SK-N-DZ (cell line): ENCODE data around the gene TP73.

Source experiments
- DNase-seq: peaks from one replicate; pipeline ENCODE4 v3.0.0-alpha.2; 2015; ENCODE audit warnings: low spot score

TP73 gene

DNA sequence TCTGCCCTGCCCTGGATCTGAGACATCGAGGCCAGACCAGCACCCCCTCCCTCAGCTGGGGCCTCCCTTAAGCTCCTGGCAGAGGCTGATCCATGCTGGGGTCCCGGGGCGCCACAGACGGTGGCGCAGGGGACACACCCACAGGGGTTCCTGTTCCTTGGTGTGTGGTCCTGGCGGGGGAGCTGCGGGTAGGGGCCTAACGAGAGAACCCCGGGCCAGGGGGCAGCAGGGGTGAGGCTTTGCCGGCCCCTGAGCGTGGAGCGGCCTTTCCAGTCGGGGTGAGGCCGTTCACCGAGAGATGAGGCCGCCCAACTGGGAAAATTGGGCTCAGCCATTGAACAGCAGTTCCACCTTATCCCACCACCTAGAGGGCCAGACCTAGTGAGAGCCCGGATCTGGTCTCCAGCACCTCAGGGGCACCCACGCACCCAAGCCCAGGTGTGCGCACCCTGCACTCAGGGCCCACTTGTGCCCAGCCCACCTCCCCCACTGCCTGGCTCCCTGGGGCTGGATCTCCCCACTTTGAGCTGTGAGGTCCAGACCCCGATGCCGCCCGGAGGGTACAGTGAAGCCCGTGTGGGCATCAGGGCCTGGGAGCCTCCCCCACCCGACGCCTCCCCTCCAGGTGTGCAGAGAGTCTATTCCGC is 54.5 kb downstream of the TP73 start:
- DNase-seq, result no peak

- no peak for DNase-seq
Measured at GRCh38 chr1:3707298-3707938, 55.1 kb downstream of the TP73 start.

GRCh38 chr1:3707939-3708328 is 55.6 kb downstream of the TP73 start:
- no peak for DNase-seq

- DNase-seq, result no peak
Measured at GRCh38 chr1:3708791-3709190, 56.5 kb downstream of the TP73 start.

DNA sequence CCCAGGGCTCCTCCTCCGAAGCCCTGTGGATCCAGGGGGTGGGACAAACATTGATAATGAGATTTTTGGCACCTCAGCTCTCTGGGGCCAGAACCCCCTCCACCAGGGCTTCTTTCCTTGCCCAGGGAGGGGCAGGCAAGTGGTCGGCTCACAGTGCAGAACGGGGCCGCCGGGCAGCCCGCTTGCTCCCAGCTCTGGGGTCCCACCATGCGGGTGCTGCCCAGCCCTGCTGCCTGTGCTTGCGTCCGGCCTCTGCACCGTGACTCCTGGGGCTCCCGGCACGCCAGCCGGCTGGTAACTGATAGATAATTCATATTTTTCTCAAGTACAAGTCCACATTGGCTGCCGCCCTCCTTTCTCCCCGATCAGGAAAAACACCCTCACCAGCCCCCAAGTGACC is 57.9 kb downstream of the TP73 start:
- no peak for DNase-seq

DNA sequence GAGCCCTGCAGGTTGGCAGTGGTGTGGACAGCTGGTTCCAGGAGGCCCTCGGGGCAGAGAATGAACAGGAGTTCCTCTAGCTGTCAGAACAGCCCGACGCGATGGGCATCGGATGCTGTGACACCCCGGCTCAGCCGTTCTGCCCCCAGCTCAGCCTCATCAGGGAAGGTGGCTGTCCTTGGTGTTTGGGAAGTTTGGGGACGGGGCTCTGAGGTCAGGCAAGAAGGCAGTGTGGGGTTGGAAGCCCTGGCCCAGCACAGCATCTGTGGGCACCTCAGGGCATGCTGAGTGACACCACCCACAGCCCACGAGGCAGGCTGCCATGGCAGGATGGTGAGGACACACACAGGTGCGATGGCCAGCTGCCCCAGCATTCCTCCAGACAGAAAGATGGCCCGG is 59.1 kb downstream of the TP73 start:
- no peak for DNase-seq

DNA sequence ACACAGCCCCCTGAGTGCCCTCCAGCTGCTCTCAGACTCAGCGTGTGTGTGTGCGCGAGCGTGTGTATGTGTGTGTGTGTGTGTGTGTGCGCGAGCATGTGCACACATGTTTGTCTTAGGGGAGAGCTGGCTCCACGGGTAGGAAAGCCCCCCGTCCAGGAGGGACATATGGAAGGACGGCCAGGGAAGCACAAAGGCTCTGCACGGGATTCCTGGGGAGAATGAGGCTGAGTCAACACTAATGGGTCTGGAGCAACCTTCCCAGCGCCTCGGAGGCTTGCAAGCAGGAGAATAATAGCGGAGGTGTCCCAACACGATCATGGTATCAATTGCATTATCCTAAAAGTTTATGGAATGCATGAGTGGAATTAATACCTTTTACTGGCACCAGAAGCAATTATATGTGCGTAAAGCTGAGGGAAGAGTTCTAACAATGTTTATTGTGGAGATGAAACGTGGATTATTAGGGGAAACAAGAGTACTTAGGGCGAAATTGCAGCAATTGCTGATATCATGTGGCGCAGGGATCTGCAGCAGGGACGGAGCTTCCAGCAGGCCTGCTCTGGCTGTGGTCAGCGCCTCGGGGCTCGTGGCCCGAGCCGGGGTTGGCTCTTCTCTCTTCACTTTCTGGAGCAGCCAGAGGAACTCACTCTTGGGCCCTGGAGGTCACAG is 59.6 kb downstream of the TP73 start:
- DNase-seq, result no peak

- DNase-seq, result no peak
Measured at GRCh38 chr1:3712573-3713535, 60.5 kb downstream of the TP73 start.

DNA sequence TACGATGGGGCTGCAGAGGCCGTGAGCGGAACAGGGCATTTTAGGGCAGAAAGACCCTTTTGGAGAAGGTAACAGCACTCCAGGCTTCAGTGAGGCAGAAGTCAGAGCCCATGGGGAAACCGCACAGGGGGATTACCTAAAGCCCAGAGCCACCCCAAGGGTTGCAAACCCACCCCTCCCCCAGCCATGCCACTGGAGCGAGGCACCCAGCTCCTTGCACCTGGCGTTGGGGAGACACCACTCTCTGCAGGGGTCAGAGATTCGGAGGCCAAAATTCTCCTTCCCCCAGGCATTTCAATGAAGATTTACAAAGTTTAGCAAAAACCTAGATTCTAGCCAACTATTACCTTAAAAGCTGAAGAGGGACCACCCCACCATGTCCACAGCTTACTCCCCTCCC is 61.5 kb downstream of the TP73 start:
- no peak for DNase-seq

DNA sequence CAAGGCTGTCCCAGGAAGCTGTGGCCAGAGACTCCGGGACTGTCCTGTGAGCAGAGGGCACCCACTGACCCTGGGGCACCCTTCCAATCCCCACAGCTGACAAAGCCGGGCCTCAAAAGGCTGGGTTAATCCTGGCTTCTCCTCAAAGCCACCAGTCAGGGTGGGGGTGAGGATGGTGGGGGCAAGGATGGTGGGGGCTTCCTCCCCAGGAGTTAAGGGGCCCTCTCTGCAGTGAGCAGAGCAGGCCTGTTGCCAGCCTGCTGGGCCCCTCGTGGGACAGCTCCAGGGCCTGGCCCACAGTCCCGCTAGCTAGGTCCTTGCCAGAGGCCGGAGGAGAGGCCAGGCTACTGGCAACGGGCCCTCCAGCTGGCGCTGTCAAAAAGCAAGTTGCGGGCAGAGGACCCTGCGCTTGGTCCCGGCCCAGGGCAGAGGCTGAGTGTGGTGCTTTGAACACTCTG is 62.0 kb downstream of the TP73 start:
- no peak for DNase-seq

- no peak for DNase-seq
Measured at GRCh38 chr1:3714814-3715213, 62.5 kb downstream of the TP73 start.

GRCh38 chr1:3716351-3716750 is 64.0 kb downstream of the TP73 start:
- no peak for DNase-seq

GRCh38 chr1:3717041-3717714 is 64.9 kb downstream of the TP73 start:
- peak; percentile 40 for DNase-seq

- DNase-seq, result no peak
Measured at GRCh38 chr1:3717715-3718601, 65.6 kb downstream of the TP73 start.

DNA sequence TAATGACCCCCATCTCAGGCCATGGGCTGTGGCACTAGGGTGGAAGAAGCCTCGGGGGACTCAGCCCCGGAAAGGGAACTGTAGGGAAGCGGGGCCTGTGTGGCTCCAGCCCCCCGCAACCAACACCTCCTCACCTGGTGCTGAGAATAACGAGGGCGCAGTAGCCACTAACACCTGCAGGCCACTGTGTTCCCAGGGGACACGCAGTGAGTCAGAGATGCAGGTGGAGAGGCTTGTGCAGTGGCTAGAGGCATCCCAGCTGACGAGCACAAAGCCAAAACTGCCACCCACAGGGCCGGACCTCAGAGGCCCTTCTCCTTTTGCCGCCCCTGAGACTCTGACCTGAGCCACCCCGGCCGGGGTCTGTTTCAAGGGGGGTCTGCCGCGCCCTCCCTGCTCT is 66.4 kb downstream of the TP73 start:
- no peak for DNase-seq

GRCh38 chr1:3721955-3722465 is 69.7 kb downstream of the TP73 start:
- no peak for DNase-seq

GRCh38 chr1:3722846-3723245 is 70.5 kb downstream of the TP73 start:
- no peak for DNase-seq

DNA sequence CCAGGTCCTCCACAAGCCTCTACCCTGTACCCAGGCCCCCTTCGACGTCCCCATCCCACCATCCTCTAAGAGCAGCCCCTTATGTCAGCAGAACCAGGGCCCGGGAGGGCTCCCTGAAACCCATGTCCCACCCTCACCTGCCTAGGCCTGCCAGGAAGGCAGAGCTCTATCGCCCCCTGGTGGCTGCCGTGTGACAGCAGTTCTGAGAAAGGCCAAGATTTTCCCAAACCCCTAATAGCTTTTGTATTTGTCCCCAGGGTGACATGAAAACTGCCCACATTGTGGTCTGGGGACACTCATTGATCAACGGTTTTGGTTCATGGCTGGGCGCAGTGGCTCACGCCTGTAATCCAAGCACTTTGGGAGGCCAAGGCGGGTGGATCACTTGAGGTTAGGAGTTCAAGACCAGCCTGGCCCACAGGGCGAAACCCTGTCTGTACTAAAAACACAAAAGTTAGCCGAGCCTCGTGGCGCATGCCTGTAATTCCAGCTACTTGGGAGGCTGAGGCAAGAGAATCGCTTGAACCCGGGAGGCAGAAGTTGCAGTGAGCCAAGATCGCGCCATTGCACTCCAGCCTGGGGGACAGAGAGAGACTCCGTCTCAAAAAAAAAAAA is 72.2 kb downstream of the TP73 start:
- DNase-seq, result peak; percentile 59

DNA sequence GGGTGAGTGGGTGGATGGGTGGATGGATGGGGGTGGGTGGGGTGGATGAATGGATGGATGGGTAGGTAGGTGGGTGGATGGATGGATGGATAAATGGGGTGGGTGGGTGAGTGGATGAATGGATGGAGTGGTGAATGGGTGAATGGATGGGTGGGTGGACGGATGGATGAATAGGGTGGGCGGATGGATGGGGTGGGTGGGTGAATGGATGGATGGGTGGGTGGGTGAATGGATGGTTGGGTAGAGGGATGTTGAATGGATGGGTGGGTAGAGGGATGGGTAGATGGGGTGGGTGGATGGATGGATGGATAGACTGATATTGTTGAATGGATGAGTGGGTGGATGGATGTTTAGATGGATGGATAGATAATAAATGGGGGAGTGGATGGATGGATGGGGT is 73.0 kb downstream of the TP73 start:
- no peak for DNase-seq
